Measurements from ENCODE around the gene PLPP7.

The PLPP7 gene

GRCh38 chr9:131282688-131283422 lies 6.7 kb upstream of the PLPP7 start:
- no peak for TF ChIP-seq GATA2 (IDR thresholded peaks at IDR 0.05; ENCODE audit: low read depth, low read length)
- TF ChIP-seq GATA3 (IDR thresholded peaks at IDR 0.05; ENCODE audit: low read depth, low read length), result no peak

GRCh38 chr9:131284856-131285255 lies 4.7 kb upstream of the PLPP7 start:
- TF ChIP-seq GATA2 (IDR thresholded peaks at IDR 0.05; ENCODE audit: low read depth, low read length), result no peak

- TF ChIP-seq GATA3 (IDR thresholded peaks at IDR 0.05; ENCODE audit: low read depth, low read length) (no peak), GATA2 (IDR thresholded peaks at IDR 0.05; ENCODE audit: low read depth, low read length) (no peak)
Measured at GRCh38 chr9:131287359-131287758, 2.2 kb upstream of the PLPP7 start.

GRCh38 chr9:131288217-131288616 lies 1.3 kb upstream of the PLPP7 start:
- no peak for TF ChIP-seq GATA2 (IDR thresholded peaks at IDR 0.05; ENCODE audit: low read depth, low read length)
- TF ChIP-seq GATA3 (IDR thresholded peaks at IDR 0.05; ENCODE audit: low read depth, low read length), result no peak

- no peak for TF ChIP-seq GATA2 (IDR thresholded peaks at IDR 0.05; ENCODE audit: low read depth, low read length)
- TF ChIP-seq GATA3 (IDR thresholded peaks at IDR 0.05; ENCODE audit: low read depth, low read length), result no peak
Measured at GRCh38 chr9:131290036-131290766, 678 bp downstream of the PLPP7 start.

- no peak for TF ChIP-seq GATA2 (IDR thresholded peaks at IDR 0.05; ENCODE audit: low read depth, low read length)
- no peak for TF ChIP-seq GATA3 (IDR thresholded peaks at IDR 0.05; ENCODE audit: low read depth, low read length)
Measured at GRCh38 chr9:131290767-131291370, 1.3 kb downstream of the PLPP7 start.

- TF ChIP-seq GATA2 (IDR thresholded peaks at IDR 0.05; ENCODE audit: low read depth, low read length), result no peak
- no peak for TF ChIP-seq GATA3 (IDR thresholded peaks at IDR 0.05; ENCODE audit: low read depth, low read length)
Measured at GRCh38 chr9:131291795-131292315, 2.3 kb downstream of the PLPP7 start.

GRCh38 chr9:131292937-131293336 lies 3.4 kb downstream of the PLPP7 start:
- TF ChIP-seq GATA2 (IDR thresholded peaks at IDR 0.05; ENCODE audit: low read depth, low read length), result no peak
- no peak for TF ChIP-seq GATA3 (IDR thresholded peaks at IDR 0.05; ENCODE audit: low read depth, low read length)

GRCh38 chr9:131296460-131296859 lies 6.9 kb downstream of the PLPP7 start:
- TF ChIP-seq GATA2 (IDR thresholded peaks at IDR 0.05; ENCODE audit: low read depth, low read length) (no peak; the same call in 1 of the 2 replicates), GATA3 (IDR thresholded peaks at IDR 0.05; ENCODE audit: low read depth, low read length) (no peak)

- no peak for TF ChIP-seq GATA2 (IDR thresholded peaks at IDR 0.05; ENCODE audit: low read depth, low read length)
Measured at GRCh38 chr9:131296906-131297500, 7.5 kb downstream of the PLPP7 start.

- TF ChIP-seq GATA2 (IDR thresholded peaks at IDR 0.05; ENCODE audit: low read depth, low read length), result no peak
- TF ChIP-seq GATA3 (IDR thresholded peaks at IDR 0.05; ENCODE audit: low read depth, low read length), result no peak
Measured at GRCh38 chr9:131297903-131298302, 8.4 kb downstream of the PLPP7 start.

GRCh38 chr9:131298341-131298740 lies 8.8 kb downstream of the PLPP7 start:
- TF ChIP-seq GATA3 (IDR thresholded peaks at IDR 0.05; ENCODE audit: low read depth, low read length) (no peak), GATA2 (IDR thresholded peaks at IDR 0.05; ENCODE audit: low read depth, low read length) (no peak)

- TF ChIP-seq GATA2 (IDR thresholded peaks at IDR 0.05; ENCODE audit: low read depth, low read length), result no peak
- TF ChIP-seq GATA3 (IDR thresholded peaks at IDR 0.05; ENCODE audit: low read depth, low read length), result no peak
Measured at GRCh38 chr9:131298816-131299215, 9.3 kb downstream of the PLPP7 start.

GRCh38 chr9:131299346-131299960 lies 9.9 kb downstream of the PLPP7 start:
- TF ChIP-seq GATA2 (IDR thresholded peaks at IDR 0.05; ENCODE audit: low read depth, low read length) (no peak), GATA3 (IDR thresholded peaks at IDR 0.05; ENCODE audit: low read depth, low read length) (no peak)
